ENCODE results near the gene SSBP1.
"Not testable (repeated sequence)": the region's sequence is repeated elsewhere in the genome, so short reads cannot be mapped to it uniquely, and the experiment has no call there.

The SSBP1 gene

DNA sequence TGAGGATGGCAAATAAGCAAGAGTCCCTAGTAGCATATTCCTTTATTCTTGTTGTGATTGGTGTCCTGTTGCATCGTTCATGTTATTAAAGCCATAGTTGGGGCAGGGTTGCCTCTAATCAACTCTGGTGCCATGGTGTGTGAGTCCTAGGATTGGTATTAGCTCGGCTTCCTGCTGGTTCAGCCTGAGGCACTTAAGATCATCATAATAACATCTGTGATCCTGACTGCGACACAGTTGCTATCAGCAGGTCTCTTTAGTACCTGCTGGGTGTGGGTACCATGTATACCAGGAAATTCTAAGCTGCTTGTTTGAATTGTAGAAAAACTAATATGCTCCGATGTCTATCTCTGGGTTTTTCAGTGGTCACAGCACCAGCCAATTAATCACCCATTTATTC lies 28.4 kb upstream of the SSBP1 start:
- DNase-seq, result no peak

DNA sequence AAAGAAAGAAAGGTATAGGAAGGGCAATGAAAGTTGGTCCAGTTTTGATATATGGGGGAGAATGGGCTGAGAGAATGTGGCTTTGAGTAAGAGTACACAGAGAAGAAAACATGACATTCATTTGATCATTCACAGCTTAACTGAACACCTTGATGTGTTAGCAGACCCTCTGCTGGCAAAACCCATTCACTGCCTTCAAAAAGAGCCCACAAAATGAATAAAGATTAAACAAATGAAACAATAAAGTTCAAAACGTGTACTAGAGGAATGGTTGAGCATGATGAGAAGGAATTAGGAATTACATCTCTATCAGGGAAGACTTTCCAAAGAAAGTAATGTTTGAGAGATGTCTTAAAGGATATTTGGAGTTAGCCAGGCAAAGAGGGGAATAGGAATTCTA lies 27.9 kb upstream of the SSBP1 start:
- DNase-seq, result no peak

GRCh38 chr7:141712603-141713255 lies 25.4 kb upstream of the SSBP1 start:
- DNase-seq, result no peak

DNA sequence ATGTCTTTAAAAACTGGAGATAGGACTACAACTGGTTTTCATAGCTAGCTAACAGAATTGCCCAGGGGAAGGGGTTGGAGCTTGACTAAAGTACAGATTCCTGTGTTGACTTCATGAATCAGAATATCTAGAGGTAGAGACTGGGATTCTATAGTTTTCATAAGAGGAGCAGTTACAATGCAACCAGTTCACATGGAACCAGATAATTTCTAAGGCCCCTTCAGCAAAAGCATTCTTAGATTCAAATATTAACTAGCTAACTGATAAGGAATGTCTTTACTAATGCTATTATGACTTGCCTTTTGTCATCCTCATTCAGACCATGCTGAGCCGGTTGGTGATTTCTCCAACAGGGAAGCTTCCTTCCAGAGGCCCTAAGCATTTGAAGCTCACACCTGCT lies 24.3 kb upstream of the SSBP1 start:
- DNase-seq, result no peak

DNA sequence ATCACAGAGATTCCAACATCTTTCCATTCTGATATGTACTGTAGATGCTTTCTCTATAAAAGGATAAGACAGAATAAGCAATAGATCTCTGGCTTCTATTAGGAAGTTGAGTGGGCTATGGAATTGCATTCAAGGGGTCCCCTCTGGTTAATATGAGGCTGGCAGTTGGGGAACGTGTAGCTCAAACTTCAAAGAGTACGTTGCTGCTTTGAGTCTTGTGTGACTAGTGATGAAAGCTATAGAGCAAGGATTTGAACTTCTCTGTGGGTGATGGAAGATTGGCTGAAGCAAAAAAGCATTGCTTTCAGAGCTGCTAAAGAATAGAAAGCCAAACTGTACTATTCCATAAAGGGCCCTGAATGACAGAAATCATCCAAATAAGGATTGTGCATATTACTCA lies 23.6 kb upstream of the SSBP1 start:
- DNase-seq, result no peak

- DNase-seq, result no peak
These were observed 23.1 kb upstream of the SSBP1 start for GRCh38 chr7:141715018-141715417.

GRCh38 chr7:141715794-141716689 lies 22.1 kb upstream of the SSBP1 start:
- no peak for DNase-seq

DNA sequence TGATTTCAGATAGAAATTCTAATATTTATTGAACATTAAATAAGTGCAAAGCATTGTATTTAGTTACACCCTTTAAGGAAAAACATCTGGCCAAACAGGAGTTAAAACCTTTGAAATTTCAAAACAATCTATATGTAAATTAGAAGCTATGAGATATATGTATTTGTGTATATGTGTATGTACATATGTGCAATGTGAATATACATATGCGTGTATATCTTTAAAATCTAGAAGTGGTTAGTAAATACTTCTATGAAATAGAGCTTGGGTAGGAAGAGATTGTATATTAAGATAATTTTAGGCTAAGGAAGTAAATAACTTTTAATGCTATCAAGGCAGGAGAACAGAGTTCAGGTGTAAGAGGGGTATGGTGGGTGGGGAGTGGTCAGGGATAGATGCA lies 20.7 kb upstream of the SSBP1 start:
- DNase-seq, result no peak

GRCh38 chr7:141722529-141722928 lies 15.6 kb upstream of the SSBP1 start:
- DNase-seq, result no peak

DNA sequence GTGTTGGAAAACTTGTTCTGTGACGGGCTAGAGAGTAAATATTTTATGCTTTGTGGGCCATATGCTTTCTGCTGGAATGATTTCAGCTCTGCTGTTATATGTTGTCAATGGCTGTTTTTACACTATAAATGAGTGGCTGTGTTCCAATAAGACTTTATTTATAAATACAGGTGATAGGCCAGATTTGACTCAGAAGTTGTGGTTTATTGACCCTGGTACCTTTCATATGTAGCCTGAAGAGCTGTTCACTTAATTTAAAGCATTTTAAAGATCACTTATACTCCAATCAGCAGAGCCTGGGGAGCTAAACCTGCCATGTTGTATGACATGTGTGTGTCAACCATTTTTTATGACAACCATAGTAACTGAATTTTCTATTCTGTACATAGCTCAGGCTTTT lies 9.1 kb upstream of the SSBP1 start:
- no peak for DNase-seq

- no peak for DNase-seq
These were observed 6.5 kb upstream of the SSBP1 start for GRCh38 chr7:141731476-141732149.

- peak; percentile 27 for DNase-seq
These were observed 881 bp upstream of the SSBP1 start for GRCh38 chr7:141737118-141737835.

GRCh38 chr7:141738592-141739013 lies 445 bp downstream of the SSBP1 start:
- DNase-seq, result no peak

DNA sequence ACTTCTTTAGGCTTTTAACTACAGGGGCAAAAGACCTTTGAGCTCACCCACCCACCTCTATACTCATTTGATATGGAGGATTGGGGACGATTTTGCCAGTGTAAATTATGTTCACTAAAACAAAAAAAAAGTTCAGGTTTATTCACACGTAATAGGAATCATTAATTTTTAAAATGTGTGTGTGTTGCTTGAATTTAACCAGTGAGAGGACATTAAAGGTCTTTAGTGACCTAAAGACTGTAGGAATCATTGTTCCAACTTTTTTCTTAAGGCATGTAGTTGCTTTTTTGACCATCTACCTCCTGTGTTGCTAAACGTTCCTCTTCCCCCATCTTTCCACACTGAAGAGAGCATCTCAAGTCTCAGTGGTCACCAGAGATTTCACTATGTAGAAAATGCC lies 1.1 kb downstream of the SSBP1 start:
- DNase-seq, result no peak

GRCh38 chr7:141742229-141742628 lies 4.1 kb downstream of the SSBP1 start:
- no peak for DNase-seq

DNA sequence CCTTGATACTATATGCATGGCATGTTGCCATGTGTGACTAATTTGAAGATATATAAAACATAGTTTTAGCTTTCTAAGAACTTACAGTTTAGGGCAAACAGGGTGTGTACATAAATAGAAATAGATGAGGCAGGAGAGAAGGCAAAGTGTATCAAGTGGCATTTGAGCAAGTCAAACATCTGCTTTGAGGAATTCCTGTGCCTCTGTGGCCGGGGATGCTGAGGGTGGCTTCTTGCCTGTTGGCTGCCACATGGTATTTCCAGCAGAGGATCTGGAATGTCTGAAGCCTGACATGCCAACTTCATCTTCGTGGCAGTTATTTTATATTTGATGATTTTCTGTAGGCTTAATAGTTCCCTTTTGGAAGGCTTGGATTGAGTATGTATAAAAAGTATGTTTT lies 6.0 kb downstream of the SSBP1 start:
- no peak for DNase-seq

GRCh38 chr7:141748396-141748795 lies 10.2 kb downstream of the SSBP1 start:
- DNase-seq, result no peak

- not testable (repeated sequence) for DNase-seq
These were observed 13.7 kb downstream of the SSBP1 start for GRCh38 chr7:141751904-141752303.

- DNase-seq, result no peak
These were observed 14.5 kb downstream of the SSBP1 start for GRCh38 chr7:141752634-141753033.

DNA sequence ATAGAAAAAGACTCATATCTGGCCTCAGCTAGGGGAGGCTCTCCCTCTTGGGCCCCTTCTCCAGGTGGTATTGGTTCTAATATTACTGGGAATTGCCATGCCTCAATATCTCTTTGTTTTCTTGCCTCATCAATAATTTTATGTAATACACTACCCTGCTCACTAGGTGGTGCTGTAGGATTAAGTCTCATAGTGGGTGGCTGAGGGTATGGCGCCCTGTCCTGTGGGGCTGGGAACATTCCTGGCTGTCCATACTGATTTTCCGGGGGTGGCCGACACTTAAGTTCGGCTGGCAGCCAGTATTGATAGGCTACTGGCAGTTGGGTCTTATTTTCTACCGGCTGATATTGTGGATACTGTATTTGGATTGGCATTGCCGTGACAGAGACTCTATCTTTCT lies 16.8 kb downstream of the SSBP1 start:
- DNase-seq, result peak; percentile 1

DNA sequence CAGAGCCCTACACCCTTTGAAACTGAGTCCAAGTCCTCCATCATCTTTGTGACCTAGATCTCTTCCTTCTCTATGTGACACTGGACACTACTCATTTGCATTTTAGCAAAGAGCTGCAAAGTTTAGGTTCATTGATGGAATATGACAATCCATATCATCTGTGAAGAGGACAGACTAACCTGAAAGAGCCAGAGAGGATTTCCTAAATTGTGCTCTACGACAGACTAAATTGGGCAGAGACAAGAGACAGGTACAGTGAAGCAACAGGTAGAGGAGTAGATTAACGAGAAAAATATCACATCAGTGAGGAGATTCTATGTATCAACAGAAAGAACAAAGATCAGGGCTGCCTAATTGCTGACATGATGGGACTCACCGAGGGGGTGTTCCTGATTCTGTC lies 25.6 kb downstream of the SSBP1 start, which contains the start of gene TAS2R3:
TSS of gene TAS2R3 (plus strand) at position 301 of the 400 bp plus-strand sequence. CDS start at position 363, 62 bp downstream.
- DNase-seq, result no peak

GRCh38 chr7:141770083-141770583 lies 32.0 kb downstream of the SSBP1 start:
- DNase-seq, result not testable (repeated sequence)

- no peak for DNase-seq
These were observed 38.2 kb downstream of the SSBP1 start, which contains the start of gene TAS2R4 for GRCh38 chr7:141776374-141776773. Gene TAS2R4 (plus strand): TSS chr7:141776674. CDS start chr7:141778489, 1,815 bp downstream.
